IMR-90 (cell line): ENCODE results near the gene ZNF217. TPM values are rescaled to one million over a fixed set of nuclear protein-coding genes. Genes with fewer than 3 reads are reported as not detected.

ENCODE experiments used
- ATAC-seq: fragments of 200-7000 bp; cut with Tn5 transposase; 2 replicates; pipeline ENCODE4 v1.9.1; 2020; ENCODE audit warnings: low read depth, mild to moderate bottlenecking, moderate library complexity
- BruUV-seq: library from RNA; stranded (reverse); fragments of 400-500 nt; replicated peaks from 2 replicates; lab custom pipeline; 2021; lab: Mats Ljungman, UMichigan
- CTCF ChIA-PET: fragments of 300-600 bp; formaldehyde crosslinking; extraction: SDS; loops from one replicate; lab custom pipeline; 2021; ENCODE audit warnings: antibody characterized with exemption; lab: Yijun Ruan, JAX
- POLR2A ChIA-PET: fragments of 300-600 bp; sonication (Branson Sonifier 250); formaldehyde crosslinking; loops from one replicate; lab custom pipeline; 2022; ENCODE audit warnings: antibody characterized with exemption; ENCODE audit not compliant: unreplicated experiment; lab: Charles Lee
- DNase-seq: peaks from one replicate; pipeline ENCODE4 v3.0.0; 2013
- H2AFZ ChIP-seq: replicated peaks from 2 replicates; pipeline ENCODE3; 2013; ENCODE audit warnings: low read length, mild to moderate bottlenecking; ENCODE audit not compliant: poor library complexity
- H2AK5ac ChIP-seq: 2 replicates; pipeline ENCODE4 v1.6.1; 2013; ENCODE audit warnings: low read depth, low read length, inconsistent platforms
- H2AK9ac ChIP-seq: replicated peaks from 2 replicates; pipeline ENCODE3; 2013; ENCODE audit warnings: mild to moderate bottlenecking, low read depth, low read length, moderate library complexity; ENCODE audit not compliant: poor library complexity
- H2BK120ac ChIP-seq: 2 replicates; pipeline ENCODE4 v1.6.1; 2013; ENCODE audit warnings: low read depth, low read length, inconsistent platforms
- H2BK15ac ChIP-seq: 3 replicates; pipeline ENCODE4 v1.6.1; 2013; ENCODE audit warnings: low read depth, low read length, inconsistent platforms
- H2BK20ac ChIP-seq: 2 replicates; pipeline ENCODE4 v1.6.1; 2013; ENCODE audit warnings: low read depth, mild to moderate bottlenecking, inconsistent platforms, low read length, moderate library complexity
- H2BK5ac ChIP-seq: 2 replicates; pipeline ENCODE4 v1.6.1; 2013; ENCODE audit warnings: mild to moderate bottlenecking, low read depth, low read length, inconsistent platforms; ENCODE audit not compliant: poor library complexity, severe bottlenecking
- H3K14ac ChIP-seq: replicated peaks from 2 replicates; pipeline ENCODE4 v1.6.1; 2013; ENCODE audit warnings: low read depth, low read length, inconsistent platforms
- H3K18ac ChIP-seq: 2 replicates; pipeline ENCODE4 v1.6.1; 2013; ENCODE audit warnings: low read depth, low read length, control low read depth
- H3K23ac ChIP-seq: 2 replicates; pipeline ENCODE4 v1.6.1; 2013; ENCODE audit warnings: low read depth, low read length, inconsistent platforms
- H3K27ac ChIP-seq: 2 replicates; pipeline ENCODE4 v1.5.1; 2013; ENCODE audit warnings: mild to moderate bottlenecking, control low read depth, low read length; ENCODE audit not compliant: insufficient read depth
- H3K27me3 ChIP-seq: 2 replicates; pipeline ENCODE4 v1.6.1; 2013; ENCODE audit warnings: low read length; ENCODE audit not compliant: control insufficient read depth, insufficient read depth
- H3K36me3 ChIP-seq: 2 replicates; pipeline ENCODE4 v1.6.1; 2013; ENCODE audit warnings: low read length, mixed read lengths; ENCODE audit not compliant: control insufficient read depth, insufficient read depth
- H3K4ac ChIP-seq: 2 replicates; pipeline ENCODE4 v1.6.1; 2013; ENCODE audit warnings: low read depth, low read length, inconsistent platforms
- H3K4me1 ChIP-seq: 2 replicates; pipeline ENCODE4 v1.6.1; 2013; ENCODE audit warnings: low read length, mixed read lengths; ENCODE audit not compliant: control insufficient read depth, insufficient read depth
- H3K4me2 ChIP-seq: 2 replicates; pipeline ENCODE4 v1.6.1; 2013; ENCODE audit warnings: low read depth, mild to moderate bottlenecking, control low read depth, low read length, moderate library complexity
- H3K4me3 ChIP-seq: 2 replicates; pipeline ENCODE4 v1.5.1; 2013; ENCODE audit warnings: low read depth, mild to moderate bottlenecking, control low read depth, low read length, moderate library complexity; ENCODE audit not compliant: insufficient read depth
- H3K56ac ChIP-seq: 2 replicates; pipeline ENCODE4 v1.6.1; 2013; ENCODE audit warnings: low read length, inconsistent platforms; ENCODE audit not compliant: insufficient read depth; ENCODE audit errors: extremely low read depth
- H3K79me1 ChIP-seq, 2 experiments: 2 replicates each; pipeline ENCODE4 v1.6.1; 2013; ENCODE audit warnings: low read length in 2 of 2, inconsistent platforms in 1 of 2, low read depth in 1 of 2
- H3K9ac ChIP-seq: 2 replicates; pipeline ENCODE4 v1.6.1; 2013; ENCODE audit warnings: low read depth, low read length, control low read depth
- H3K9me1 ChIP-seq: 2 replicates; pipeline ENCODE4 v1.6.1; 2013; ENCODE audit warnings: low read length, inconsistent platforms; ENCODE audit not compliant: insufficient read depth
- H3K9me3 ChIP-seq: 2 replicates; pipeline ENCODE4 v1.6.1; 2013; ENCODE audit warnings: low read length; ENCODE audit not compliant: control insufficient read depth, insufficient read depth
- H4K20me1 ChIP-seq: 2 replicates; pipeline ENCODE4 v1.6.1; 2013; ENCODE audit warnings: low read length, inconsistent platforms; ENCODE audit not compliant: insufficient read depth
- H4K5ac ChIP-seq: 2 replicates; pipeline ENCODE4 v1.6.1; 2013; ENCODE audit warnings: mild to moderate bottlenecking, low read depth, low read length, control low read depth
- H4K8ac ChIP-seq, 2 experiments: 2 replicates each; pipeline ENCODE4 v1.6.1; 2013; ENCODE audit warnings: low read depth in 2 of 2, low read length in 2 of 2, control low read depth in 1 of 2, inconsistent platforms in 1 of 2
- H4K91ac ChIP-seq: 2 replicates; pipeline ENCODE4 v1.6.1; 2013; ENCODE audit warnings: low read depth, low read length, inconsistent platforms; ENCODE audit not compliant: insufficient read depth
- BHLHE40 ChIP-seq: fragments of 150-350 bp; IDR thresholded peaks from 2 replicates; pipeline ENCODE4 v1.6.1; 2016; ENCODE audit warnings: mild to moderate bottlenecking, low read depth, low read length
- CEBPB ChIP-seq: IDR thresholded peaks from 2 replicates; pipeline ENCODE4 v1.6.1; 2012; ENCODE audit warnings: low read depth, low read length, improper control_type of control experiment
- CHD1 ChIP-seq: IDR thresholded peaks from 2 replicates; pipeline ENCODE4 v1.6.1; 2012; ENCODE audit warnings: low read depth, low read length, improper control_type of control experiment
- CTCF ChIP-seq: conservative IDR thresholded peaks from 2 replicates; pipeline ENCODE4 v1.5.1; 2012; ENCODE audit warnings: mild to moderate bottlenecking, low read depth, low read length, improper control_type of control experiment
- FOS ChIP-seq: fragments of 150-350 bp; IDR thresholded peaks from 2 replicates; pipeline ENCODE4 v1.6.1; 2016; ENCODE audit warnings: low read depth, low read length
- MAFK ChIP-seq: IDR thresholded peaks from 2 replicates; pipeline ENCODE4 v1.6.1; 2012; ENCODE audit warnings: low read depth, low read length, improper control_type of control experiment
- MAZ ChIP-seq: IDR thresholded peaks from 2 replicates; pipeline ENCODE4 v1.6.1; 2012; ENCODE audit warnings: low read depth, mild to moderate bottlenecking, low read length, improper control_type of control experiment, moderate library complexity, borderline replicate concordance
- MXI1 ChIP-seq: IDR thresholded peaks from 2 replicates; pipeline ENCODE4 v1.6.1; 2012; ENCODE audit warnings: low read depth, mild to moderate bottlenecking, low read length, moderate library complexity, borderline replicate concordance
- NFE2L2 ChIP-seq: fragments of 150-350 bp; IDR thresholded peaks from 2 replicates; pipeline ENCODE4 v1.6.1; 2016; ENCODE audit warnings: low read depth, mild to moderate bottlenecking, low read length
- POLR2A ChIP-seq: IDR thresholded peaks from 2 replicates; pipeline ENCODE4 v1.6.1; 2012; ENCODE audit warnings: mild to moderate bottlenecking, low read depth, low read length
- RAD21 ChIP-seq: IDR thresholded peaks from 2 replicates; pipeline ENCODE4 v1.6.1; 2012; ENCODE audit warnings: low read length, improper control_type of control experiment
- RCOR1 ChIP-seq: IDR thresholded peaks from 2 replicates; pipeline ENCODE4 v1.6.1; 2012; ENCODE audit warnings: mild to moderate bottlenecking, low read length, improper control_type of control experiment; ENCODE audit not compliant: insufficient replicate concordance
- RFX5 ChIP-seq: IDR thresholded peaks from 2 replicates; pipeline ENCODE4 v1.8.0; 2012; ENCODE audit warnings: low read depth, mild to moderate bottlenecking, low read length, moderate library complexity
- SMC3 ChIP-seq: fragments of 150-350 bp; IDR thresholded peaks from 2 replicates; pipeline ENCODE4 v1.6.1; 2016; ENCODE audit warnings: low read depth, mild to moderate bottlenecking, antibody characterized with exemption, low read length, moderate library complexity
- WGBS, 2 experiments: methylation state at CpG; one replicate each; pipeline versions ENCODE4 v1.1.5 to v1.1.7; 2013; ENCODE audit warnings: missing lambda C conversion rate in 2 of 2; ENCODE audit not compliant: insufficient read length in 1 of 2; ENCODE audit errors: extremely low coverage in 2 of 2; 5-methylcytosine and 5-hydroxymethylcytosine counted together
- dilution Hi-C: fragments of 300-500 bp; cut with HindIII; formaldehyde crosslinking; loops from one replicate; pipeline ENCODE4 v1.14.3; 2018; ENCODE audit warnings: low sequenced_read_pairs; ENCODE audit not compliant: unreplicated experiment
- in situ Hi-C: fragments of 300-500 bp; cut with MboI; formaldehyde crosslinking; loops from 3 replicates; pipeline ENCODE4 v1.14.3; 2019; ENCODE audit warnings: low sequenced_read_pairs, inconsistent platforms, mixed read lengths
- intact Hi-C: fragments of 100-400 bp; cut with micrococcal nuclease; formaldehyde crosslinking; loops from 2 replicates; pipeline ENCODE4 v1.10.0; 2022
- polyA plus RNA-seq, 3 experiments: library from polyadenylated mRNA; depleted of rRNA; stranded (reverse); fragments of >200 nt; gene quantifications; 2 replicates each; pipeline ENCODE4 v1.2.3, GENCODE V29; 2012; ENCODE audit warnings: low replicate concordance in 1 of 3
- total RNA-seq: library from RNA; depleted of rRNA; stranded (reverse); fragments of >200 nt; gene quantifications from 2 replicates; pipeline ENCODE4 v1.2.3, GENCODE V29; 2012
- TF ChIP-seq, protein P1 (sequence below): fragments of 150-350 bp; IDR thresholded peaks from 2 replicates; pipeline ENCODE4 v1.6.1; 2017; ENCODE audit warnings: mild to moderate bottlenecking, antibody characterized with exemption, low read length, low read depth
- TF ChIP-seq, protein P2 (sequence below): fragments of 150-350 bp; IDR thresholded peaks from 2 replicates; pipeline ENCODE4 v1.6.1; 2016; ENCODE audit warnings: low read depth, mild to moderate bottlenecking, low read length, moderate library complexity, borderline replicate concordance

Gene ZNF217
- total and polyA plus RNA-seq, 2 of the 4 experiments (the other 2 are of a cell fraction): 9.1 to 27.8 TPM

- ChIA-PET CTCF (interaction anchor here (0.6 to 0.7 kb wide), 4 partner anchors 10 to 797 kb away, joined by 3 to 5 read pairs (median 4); no protein-coding TSS in a partner anchor), POLR2A (no interaction called here)
- Histone ChIP-seq H2AK5ac (no peak overlapping the region), H3K27me3 (no peaks in the 10 kb centered on the region), H3K4me3 (no peak overlapping the region), H3K18ac (no peak overlapping the region), H2BK120ac (no peak overlapping the region), H2AK9ac (no peak overlapping the region), H3K4ac (no peak overlapping the region), H3K36me3 (peaks cover 41% of the 10 kb centered on the region), H4K5ac (no peak overlapping the region), H3K9ac (no peak overlapping the region), H3K79me1 (peaks cover 33 to 34% of the 10 kb centered on the region in 2 experiments), H3K56ac (no peak overlapping the region), H3K27ac (no peak overlapping the region), H3K9me1 (no peaks in the 10 kb centered on the region), H3K9me3 (no peaks in the 10 kb centered on the region), H2BK15ac (no peak overlapping the region), H2BK5ac (no peak overlapping the region), H3K14ac (no peak overlapping the region), H3K4me1 (peaks cover 2% of the 10 kb centered on the region; the same call in 1 of the 2 replicates), H3K4me2 (no peak overlapping the region), H4K91ac (no peak overlapping the region), H4K20me1 (peaks cover 26% of the 10 kb centered on the region; the same call in 1 of the 2 replicates), H3K23ac (no peak overlapping the region), H2BK20ac (no peak overlapping the region), H4K8ac (no peak overlapping the region), H2AFZ (no peak overlapping the region)
- intact Hi-C loops (no loop called here), in situ Hi-C loops (no loop called here), dilution Hi-C loops (no loop called here)
- no peak for TF ChIP-seq MXI1
- no peak for TF ChIP-seq FOS
- no peak for TF ChIP-seq CEBPB
- no peak for TF ChIP-seq NFE2L2
- TF ChIP-seq RCOR1: no peak
- no peak for TF ChIP-seq MAZ
- TF ChIP-seq BHLHE40: no peak
- no peak for TF ChIP-seq RAD21
- no peak for TF ChIP-seq CHD1
- no peak for TF ChIP-seq POLR2A
- TF ChIP-seq, protein P1, sequence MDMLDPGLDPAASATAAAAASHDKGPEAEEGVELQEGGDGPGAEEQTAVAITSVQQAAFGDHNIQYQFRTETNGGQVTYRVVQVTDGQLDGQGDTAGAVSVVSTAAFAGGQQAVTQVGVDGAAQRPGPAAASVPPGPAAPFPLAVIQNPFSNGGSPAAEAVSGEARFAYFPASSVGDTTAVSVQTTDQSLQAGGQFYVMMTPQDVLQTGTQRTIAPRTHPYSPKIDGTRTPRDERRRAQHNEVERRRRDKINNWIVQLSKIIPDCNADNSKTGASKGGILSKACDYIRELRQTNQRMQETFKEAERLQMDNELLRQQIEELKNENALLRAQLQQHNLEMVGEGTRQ: no peak
- TF ChIP-seq SMC3: no peak
- no peak for TF ChIP-seq CTCF
- no peak for TF ChIP-seq MAFK
- TF ChIP-seq RFX5: no peak
- TF ChIP-seq, protein P2, sequence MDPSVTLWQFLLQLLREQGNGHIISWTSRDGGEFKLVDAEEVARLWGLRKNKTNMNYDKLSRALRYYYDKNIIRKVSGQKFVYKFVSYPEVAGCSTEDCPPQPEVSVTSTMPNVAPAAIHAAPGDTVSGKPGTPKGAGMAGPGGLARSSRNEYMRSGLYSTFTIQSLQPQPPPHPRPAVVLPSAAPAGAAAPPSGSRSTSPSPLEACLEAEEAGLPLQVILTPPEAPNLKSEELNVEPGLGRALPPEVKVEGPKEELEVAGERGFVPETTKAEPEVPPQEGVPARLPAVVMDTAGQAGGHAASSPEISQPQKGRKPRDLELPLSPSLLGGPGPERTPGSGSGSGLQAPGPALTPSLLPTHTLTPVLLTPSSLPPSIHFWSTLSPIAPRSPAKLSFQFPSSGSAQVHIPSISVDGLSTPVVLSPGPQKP: no peak
- ATAC-seq (no peak), DNase-seq (no peak)
- no TSS peak for BruUV-seq
- no CpG with 5 or more reads among the region's 3 CpGs for WGBS, 2 experiments
Observed at GRCh38 chr20:53567379-53567917, 26.2 kb downstream of the ZNF217 start.
